SK-N-SH (cell line): ENCODE results near the gene ZMYND8. TPM values are rescaled to one million over a fixed set of nuclear protein-coding genes. Genes with fewer than 3 reads are reported as not detected.

ENCODE experiments used
- CTCF ChIA-PET: fragments of 300-600, 350-600 bp; formaldehyde crosslinking; extraction: SDS; loops from one replicate; lab custom pipeline; 2021; lab: Yijun Ruan, JAX
- POLR2A ChIA-PET: fragments of 350-600 bp; sonication (Branson Sonifier 250); formaldehyde crosslinking; extraction: SDS; loops from one replicate; lab custom pipeline; 2020; ENCODE audit warnings: antibody characterized with exemption, inconsistent platforms; lab: Yijun Ruan, JAX
- DNase-seq: peaks from one replicate; pipeline ENCODE4 v3.0.0; 2012
- H2AFZ ChIP-seq: fragments of 200-600 bp; sonication (generic); 2 replicates; pipeline ENCODE4 v1.8.1; 2016; ENCODE audit warnings: antibody characterized with exemption, mild to moderate bottlenecking, low read depth
- H3F3A ChIP-seq: fragments of 200-600 bp; sonication (generic); replicated peaks from 2 replicates; pipeline ENCODE3; 2016; ENCODE audit warnings: antibody characterized with exemption, mild to moderate bottlenecking; ENCODE audit not compliant: insufficient read depth
- H3K27ac ChIP-seq, 2 experiments: fragments of 200-500 bp in 1 of 2; fragments of 200-600 bp in 1 of 2; sonication (Bioruptor generic) in 1 of 2; sonication (generic), shearing (Covaris generic) in 1 of 2; 2 replicates each; pipeline versions ENCODE4 v1.5.1 to v1.6.1; 2014 to 2016; ENCODE audit warnings: low read depth in 2 of 2, inconsistent platforms in 1 of 2, low read length in 1 of 2, mild to moderate bottlenecking in 1 of 2, mixed read lengths in 1 of 2
- H3K27me3 ChIP-seq: fragments of 200-600 bp; sonication (generic), shearing (Covaris generic); 2 replicates; pipeline ENCODE4 v1.6.1; 2016; ENCODE audit warnings: mixed run types; ENCODE audit not compliant: insufficient read depth
- H3K36me3 ChIP-seq, 2 experiments: fragments of 200-500 bp in 1 of 2; fragments of 200-600 bp in 1 of 2; sonication (Bioruptor generic) in 1 of 2; sonication (generic) in 1 of 2; replicated peaks in 1 of 2; 2 replicates each; pipeline versions ENCODE3 to v1.5.1; 2014 to 2016; ENCODE audit warnings: low read length in 1 of 2, mild to moderate bottlenecking in 1 of 2; ENCODE audit not compliant: insufficient read depth in 2 of 2, control insufficient read depth in 1 of 2
- H3K4me1 ChIP-seq, 2 experiments: fragments of 200-500 bp in 1 of 2; fragments of 200-600 bp in 1 of 2; sonication (Bioruptor generic) in 1 of 2; sonication (generic), shearing (Covaris generic) in 1 of 2; 2 replicates each; pipeline versions ENCODE4 v1.5.1 to v1.6.1; 2014 to 2016; ENCODE audit warnings: low read depth in 1 of 2, low read length in 1 of 2, mixed run types in 1 of 2; ENCODE audit not compliant: insufficient read depth in 2 of 2, control insufficient read depth in 1 of 2
- H3K4me2 ChIP-seq: fragments of 200-600 bp; sonication (generic), shearing (Covaris generic); 2 replicates; pipeline ENCODE4 v1.6.1; 2017; ENCODE audit warnings: mixed run types
- H3K4me3 ChIP-seq, 2 experiments: fragments of 200-500 bp in 1 of 2; fragments of 200-600 bp in 1 of 2; sonication (Bioruptor generic) in 1 of 2; sonication (generic), shearing (Covaris generic) in 1 of 2; 2 replicates each; pipeline versions ENCODE4 v1.5.1 to v1.8.1; 2014 to 2016; ENCODE audit warnings: low read depth in 2 of 2, inconsistent platforms in 1 of 2, low read length in 1 of 2, mild to moderate bottlenecking in 1 of 2, mixed read lengths in 1 of 2, moderate library complexity in 1 of 2
- H3K79me2 ChIP-seq: fragments of 200-600 bp; sonication (generic); 2 replicates; pipeline ENCODE4 v1.8.1; 2017; ENCODE audit warnings: mild to moderate bottlenecking; ENCODE audit not compliant: insufficient read depth
- H3K9ac ChIP-seq: fragments of 200-600 bp; sonication (generic); 2 replicates; pipeline ENCODE4 v1.6.1; 2017; ENCODE audit warnings: mixed run types
- H3K9me2 ChIP-seq: fragments of 200-600 bp; sonication (generic); 2 replicates; pipeline ENCODE4 v1.6.1; 2017; ENCODE audit warnings: mixed run types
- H3K9me3 ChIP-seq: fragments of 200-600 bp; sonication (generic); 2 replicates; pipeline ENCODE4 v1.6.1; 2017; ENCODE audit warnings: mixed run types, mild to moderate bottlenecking, moderate library complexity
- H4K20me1 ChIP-seq: fragments of 200-600 bp; sonication (generic); 2 replicates; pipeline ENCODE4 v1.6.1; 2017; ENCODE audit warnings: mild to moderate bottlenecking, mixed run types; ENCODE audit not compliant: insufficient read depth
- CHD2 ChIP-seq: fragments of 150-350 bp; IDR thresholded peaks from 2 replicates; pipeline ENCODE4 v1.6.1; 2018; ENCODE audit warnings: low read length; ENCODE audit not compliant: partially characterized antibody
- EP300 ChIP-seq, 2 experiments: IDR thresholded peaks; 2 replicates each; pipeline versions ENCODE4 v1.4.0 to v1.6.1; 2012; ENCODE audit warnings: borderline replicate concordance in 1 of 2, low read depth in 1 of 2, low read length in 1 of 2
- FOSL2 ChIP-seq: IDR thresholded peaks from 2 replicates; pipeline ENCODE4 v1.4.0; 2012; ENCODE audit warnings: low read depth, mild to moderate bottlenecking, moderate library complexity, borderline replicate concordance
- FOXJ3 ChIP-seq: sonication (generic); formaldehyde crosslinking; IDR thresholded peaks from 2 replicates; pipeline ENCODE4 v1.5.1; 2020; ENCODE audit warnings: mild to moderate bottlenecking, missing genetic modification reagents
- NFIC ChIP-seq: IDR thresholded peaks from 2 replicates; pipeline ENCODE4 v1.4.0; 2012; ENCODE audit warnings: borderline replicate concordance
- NRF1 ChIP-seq: IDR thresholded peaks from 2 replicates; pipeline ENCODE4 v1.6.1; 2012; ENCODE audit warnings: low read depth, mild to moderate bottlenecking, low read length
- POLR2AphosphoS5 ChIP-seq: IDR thresholded peaks from 2 replicates; pipeline ENCODE4 v1.6.1; 2012; ENCODE audit warnings: low read depth, low read length
- RAD21 ChIP-seq: IDR thresholded peaks from 2 replicates; pipeline ENCODE4 v1.6.1; 2012; ENCODE audit warnings: mild to moderate bottlenecking, low read length
- RCOR1 ChIP-seq: fragments of 150-350 bp; IDR thresholded peaks from 2 replicates; pipeline ENCODE4 v1.6.1; 2017; ENCODE audit warnings: antibody characterized with exemption, low read length
- TAF1 ChIP-seq: IDR thresholded peaks from 2 replicates; pipeline ENCODE4 v1.6.1; 2012; ENCODE audit warnings: low read depth, mild to moderate bottlenecking, low read length, moderate library complexity, borderline replicate concordance
- TEAD4 ChIP-seq: IDR thresholded peaks from 2 replicates; pipeline ENCODE4 v1.4.0; 2012; ENCODE audit warnings: mild to moderate bottlenecking, borderline replicate concordance; ENCODE audit not compliant: insufficient read depth
- WGBS: methylation state at CpG from one replicate; pipeline ENCODE4 v1.1.6; 2017; ENCODE audit warnings: low lambda C conversion rate; 5-methylcytosine and 5-hydroxymethylcytosine counted together
- polyA plus RNA-seq, 3 experiments: library from polyadenylated mRNA; depleted of rRNA; stranded (reverse); fragments of >200 nt; gene quantifications; 2 replicates each; pipeline ENCODE4 v1.2.3, GENCODE V29; 2012
- TF ChIP-seq, protein P1 (sequence below): fragments of 150-350 bp; IDR thresholded peaks from 2 replicates; pipeline ENCODE4 v1.6.1; 2016; ENCODE audit warnings: mild to moderate bottlenecking, low read depth, low read length
- TF ChIP-seq, protein P2 (sequence below): fragments of 150-350 bp; IDR thresholded peaks from 2 replicates; pipeline ENCODE4 v1.6.1; 2017; ENCODE audit warnings: antibody characterized with exemption, low read length, low read depth, borderline replicate concordance
- TF ChIP-seq, protein P3 (sequence below): IDR thresholded peaks from 2 replicates; pipeline ENCODE4; 2012
- TF ChIP-seq, protein P4 (sequence below): fragments of 200-600 bp; sonication (generic); IDR thresholded peaks from 2 replicates; pipeline ENCODE4 v1.6.1; 2017; ENCODE audit warnings: antibody characterized with exemption, mild to moderate bottlenecking, moderate library complexity
- TF ChIP-seq, protein P5 (sequence below): IDR thresholded peaks from 2 replicates; pipeline ENCODE4 v1.6.1; 2012; ENCODE audit warnings: mild to moderate bottlenecking, low read depth, low read length, moderate library complexity

ZMYND8 gene
- polyA plus RNA-seq, 1 of the 3 experiments (the other 2 are of a cell fraction) = 25.3 TPM

DNA sequence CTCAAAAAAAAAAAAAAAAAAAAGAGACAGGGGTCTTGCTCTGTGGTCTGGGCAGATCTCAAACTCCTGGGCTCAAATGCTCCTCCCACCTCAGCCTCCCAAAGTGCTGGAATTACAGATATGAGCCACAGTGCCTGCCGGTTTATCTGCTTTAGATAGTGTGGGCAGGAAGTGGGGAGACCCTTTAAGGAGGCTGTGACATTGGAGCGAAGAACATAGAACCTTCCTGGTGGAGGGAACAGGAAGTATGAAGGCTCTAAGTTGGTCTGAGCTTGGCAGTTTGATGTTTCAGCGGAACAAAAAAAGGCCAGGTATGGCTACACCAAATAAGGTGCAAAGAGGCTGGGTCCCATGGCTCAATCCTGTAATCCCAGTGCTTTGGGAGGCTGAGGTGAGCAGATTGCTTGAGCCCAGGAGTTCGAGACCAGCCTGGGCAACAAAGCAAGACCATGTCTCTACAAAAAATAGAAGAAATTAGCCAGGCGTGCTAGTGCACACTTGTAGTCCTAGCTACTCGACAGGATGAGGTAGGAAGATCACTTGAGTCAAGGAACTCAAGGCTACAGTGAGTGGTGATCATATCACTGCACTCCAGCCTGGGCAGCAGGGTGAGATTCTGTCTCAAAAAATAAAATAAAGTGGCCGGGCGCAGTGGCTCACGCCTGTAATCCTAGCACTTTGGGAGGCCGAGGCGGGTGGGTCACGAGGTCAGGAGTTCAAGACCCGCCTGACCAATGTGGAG lies 8.7 kb upstream of the ZMYND8 start:
- H3K9me2 ChIP-seq = no peaks in the 10 kb centered on the region
- no peak overlapping the region for H3K9ac ChIP-seq
- CTCF ChIA-PET = interaction anchor here (0.6 to 1.8 kb wide), 3 partner anchors 19 to 92 kb away, joined by 4 to 10 read pairs (median 4); no protein-coding TSS in a partner anchor
- TF ChIP-seq CHD2 = no peak
- no peak for TF ChIP-seq TAF1
- TF ChIP-seq EP300 (IDR thresholded peaks at IDR 0.05; ENCODE audit: borderline replicate concordance in 1 of 2, low read depth in 1 of 2, low read length in 1 of 2) = no peak
- TF ChIP-seq NRF1 = no peak
- no peak for TF ChIP-seq RAD21
- TF ChIP-seq FOSL2 = no peak
- no peak for TF ChIP-seq TEAD4
- TF ChIP-seq, protein P1, sequence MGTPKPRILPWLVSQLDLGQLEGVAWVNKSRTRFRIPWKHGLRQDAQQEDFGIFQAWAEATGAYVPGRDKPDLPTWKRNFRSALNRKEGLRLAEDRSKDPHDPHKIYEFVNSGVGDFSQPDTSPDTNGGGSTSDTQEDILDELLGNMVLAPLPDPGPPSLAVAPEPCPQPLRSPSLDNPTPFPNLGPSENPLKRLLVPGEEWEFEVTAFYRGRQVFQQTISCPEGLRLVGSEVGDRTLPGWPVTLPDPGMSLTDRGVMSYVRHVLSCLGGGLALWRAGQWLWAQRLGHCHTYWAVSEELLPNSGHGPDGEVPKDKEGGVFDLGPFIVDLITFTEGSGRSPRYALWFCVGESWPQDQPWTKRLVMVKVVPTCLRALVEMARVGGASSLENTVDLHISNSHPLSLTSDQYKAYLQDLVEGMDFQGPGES = no peak
- no peak for TF ChIP-seq NFIC
- TF ChIP-seq, protein P2, sequence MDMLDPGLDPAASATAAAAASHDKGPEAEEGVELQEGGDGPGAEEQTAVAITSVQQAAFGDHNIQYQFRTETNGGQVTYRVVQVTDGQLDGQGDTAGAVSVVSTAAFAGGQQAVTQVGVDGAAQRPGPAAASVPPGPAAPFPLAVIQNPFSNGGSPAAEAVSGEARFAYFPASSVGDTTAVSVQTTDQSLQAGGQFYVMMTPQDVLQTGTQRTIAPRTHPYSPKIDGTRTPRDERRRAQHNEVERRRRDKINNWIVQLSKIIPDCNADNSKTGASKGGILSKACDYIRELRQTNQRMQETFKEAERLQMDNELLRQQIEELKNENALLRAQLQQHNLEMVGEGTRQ = no peak
- TF ChIP-seq, all 33 proteins: peak for 0
- Histone ChIP-seq H3K36me3 (no peaks in the 10 kb centered on the region), H2AFZ (no peak overlapping the region), H4K20me1 (no peaks in the 10 kb centered on the region), H3K27me3 (no peaks in the 10 kb centered on the region), H3K4me2 (no peak overlapping the region), H3K27ac (no peak overlapping the region), H3K4me3 (no peak overlapping the region), H3F3A (peaks cover 20% of the 10 kb centered on the region), H3K4me1 (peaks cover 13 to 14% of the 10 kb centered on the region in 2 experiments), H3K79me2 (no peaks in the 10 kb centered on the region), H3K9me3 (no peaks in the 10 kb centered on the region)
- POLR2A ChIA-PET = no interaction called here
- 98% methylated on average over 13 of the region's 13 CpGs for WGBS
- DNase-seq = no peak

DNA sequence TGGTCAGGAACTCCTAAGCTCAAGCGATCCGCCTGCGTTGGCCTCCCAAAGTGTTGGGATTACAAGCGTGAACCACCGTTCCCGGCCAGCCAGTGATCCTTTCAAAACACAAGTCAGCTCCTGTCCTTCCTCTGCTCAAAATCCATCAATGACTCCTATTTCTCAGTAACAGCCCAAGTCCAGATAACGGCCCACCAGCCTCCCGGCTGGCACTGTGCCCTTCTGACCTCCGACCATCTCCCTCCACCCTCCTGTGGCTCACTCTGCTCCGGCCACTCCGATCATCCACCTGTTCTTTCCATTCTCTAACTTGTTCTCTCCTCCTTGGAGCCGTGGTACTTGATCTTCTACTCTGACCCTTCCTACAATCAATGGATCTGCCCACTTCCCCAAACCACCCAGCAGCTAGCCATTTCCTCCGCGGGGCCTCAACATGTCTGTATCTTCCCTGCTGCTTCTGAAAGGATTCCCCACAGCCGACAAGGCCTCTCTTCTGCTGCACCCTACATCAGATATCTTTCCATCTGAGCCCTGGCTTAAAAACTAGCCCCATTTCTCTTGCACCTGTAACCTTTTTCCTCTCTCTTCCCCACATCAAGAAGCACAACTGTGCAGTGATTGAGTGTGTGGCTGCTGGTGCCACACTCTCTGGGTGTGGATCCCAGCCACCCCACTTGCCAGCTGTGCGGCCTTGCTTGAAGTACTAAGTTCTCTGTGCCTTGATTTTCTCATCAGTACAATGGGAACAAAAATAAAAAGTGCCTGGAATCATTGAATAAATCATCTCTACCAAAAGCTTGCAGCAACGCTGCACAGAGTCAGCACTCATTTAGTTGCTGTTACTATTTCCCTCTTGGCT lies 6.1 kb upstream of the ZMYND8 start:
- H3K9me2 ChIP-seq = no peaks in the 10 kb centered on the region
- DNase-seq = no peak
- H3K36me3 ChIP-seq = no peaks in the 10 kb centered on the region
- H3K4me1 ChIP-seq = peaks cover 38 to 40% of the 10 kb centered on the region in 2 experiments
- H3K4me3 ChIP-seq = no peak overlapping the region
- H3K9me3 ChIP-seq = no peaks in the 10 kb centered on the region
- H3K4me2 ChIP-seq = no peak overlapping the region
- POLR2A ChIA-PET = no interaction called here
- WGBS = 97% methylated on average over 17 of the region's 17 CpGs
- no peak overlapping the region for H3K9ac ChIP-seq
- CTCF ChIA-PET = interaction anchor here (0.5 to 13.1 kb wide), 5 partner anchors 21 to 166 kb away, joined by 3 to 99 read pairs (median 7); no protein-coding TSS in a partner anchor
- no peaks in the 10 kb centered on the region for H4K20me1 ChIP-seq
- H3K27ac ChIP-seq = no peak overlapping the region
- H3K79me2 ChIP-seq = no peaks in the 10 kb centered on the region
- no peaks in the 10 kb centered on the region for H3K27me3 ChIP-seq
- no peak overlapping the region for H2AFZ ChIP-seq
- H3F3A ChIP-seq = peaks cover 43% of the 10 kb centered on the region
- TF ChIP-seq, protein P3, sequence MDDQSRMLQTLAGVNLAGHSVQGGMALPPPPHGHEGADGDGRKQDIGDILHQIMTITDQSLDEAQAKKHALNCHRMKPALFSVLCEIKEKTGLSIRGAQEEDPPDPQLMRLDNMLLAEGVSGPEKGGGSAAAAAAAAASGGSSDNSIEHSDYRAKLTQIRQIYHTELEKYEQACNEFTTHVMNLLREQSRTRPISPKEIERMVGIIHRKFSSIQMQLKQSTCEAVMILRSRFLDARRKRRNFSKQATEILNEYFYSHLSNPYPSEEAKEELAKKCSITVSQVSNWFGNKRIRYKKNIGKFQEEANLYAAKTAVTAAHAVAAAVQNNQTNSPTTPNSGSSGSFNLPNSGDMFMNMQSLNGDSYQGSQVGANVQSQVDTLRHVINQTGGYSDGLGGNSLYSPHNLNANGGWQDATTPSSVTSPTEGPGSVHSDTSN = no peak
- TF ChIP-seq FOXJ3 (no peak), FOSL2 (no peak), RCOR1 (no peak), POLR2AphosphoS5 (no peak)
- TF ChIP-seq, protein P4, sequence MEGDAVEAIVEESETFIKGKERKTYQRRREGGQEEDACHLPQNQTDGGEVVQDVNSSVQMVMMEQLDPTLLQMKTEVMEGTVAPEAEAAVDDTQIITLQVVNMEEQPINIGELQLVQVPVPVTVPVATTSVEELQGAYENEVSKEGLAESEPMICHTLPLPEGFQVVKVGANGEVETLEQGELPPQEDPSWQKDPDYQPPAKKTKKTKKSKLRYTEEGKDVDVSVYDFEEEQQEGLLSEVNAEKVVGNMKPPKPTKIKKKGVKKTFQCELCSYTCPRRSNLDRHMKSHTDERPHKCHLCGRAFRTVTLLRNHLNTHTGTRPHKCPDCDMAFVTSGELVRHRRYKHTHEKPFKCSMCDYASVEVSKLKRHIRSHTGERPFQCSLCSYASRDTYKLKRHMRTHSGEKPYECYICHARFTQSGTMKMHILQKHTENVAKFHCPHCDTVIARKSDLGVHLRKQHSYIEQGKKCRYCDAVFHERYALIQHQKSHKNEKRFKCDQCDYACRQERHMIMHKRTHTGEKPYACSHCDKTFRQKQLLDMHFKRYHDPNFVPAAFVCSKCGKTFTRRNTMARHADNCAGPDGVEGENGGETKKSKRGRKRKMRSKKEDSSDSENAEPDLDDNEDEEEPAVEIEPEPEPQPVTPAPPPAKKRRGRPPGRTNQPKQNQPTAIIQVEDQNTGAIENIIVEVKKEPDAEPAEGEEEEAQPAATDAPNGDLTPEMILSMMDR = no peak
- TF ChIP-seq, protein P5, sequence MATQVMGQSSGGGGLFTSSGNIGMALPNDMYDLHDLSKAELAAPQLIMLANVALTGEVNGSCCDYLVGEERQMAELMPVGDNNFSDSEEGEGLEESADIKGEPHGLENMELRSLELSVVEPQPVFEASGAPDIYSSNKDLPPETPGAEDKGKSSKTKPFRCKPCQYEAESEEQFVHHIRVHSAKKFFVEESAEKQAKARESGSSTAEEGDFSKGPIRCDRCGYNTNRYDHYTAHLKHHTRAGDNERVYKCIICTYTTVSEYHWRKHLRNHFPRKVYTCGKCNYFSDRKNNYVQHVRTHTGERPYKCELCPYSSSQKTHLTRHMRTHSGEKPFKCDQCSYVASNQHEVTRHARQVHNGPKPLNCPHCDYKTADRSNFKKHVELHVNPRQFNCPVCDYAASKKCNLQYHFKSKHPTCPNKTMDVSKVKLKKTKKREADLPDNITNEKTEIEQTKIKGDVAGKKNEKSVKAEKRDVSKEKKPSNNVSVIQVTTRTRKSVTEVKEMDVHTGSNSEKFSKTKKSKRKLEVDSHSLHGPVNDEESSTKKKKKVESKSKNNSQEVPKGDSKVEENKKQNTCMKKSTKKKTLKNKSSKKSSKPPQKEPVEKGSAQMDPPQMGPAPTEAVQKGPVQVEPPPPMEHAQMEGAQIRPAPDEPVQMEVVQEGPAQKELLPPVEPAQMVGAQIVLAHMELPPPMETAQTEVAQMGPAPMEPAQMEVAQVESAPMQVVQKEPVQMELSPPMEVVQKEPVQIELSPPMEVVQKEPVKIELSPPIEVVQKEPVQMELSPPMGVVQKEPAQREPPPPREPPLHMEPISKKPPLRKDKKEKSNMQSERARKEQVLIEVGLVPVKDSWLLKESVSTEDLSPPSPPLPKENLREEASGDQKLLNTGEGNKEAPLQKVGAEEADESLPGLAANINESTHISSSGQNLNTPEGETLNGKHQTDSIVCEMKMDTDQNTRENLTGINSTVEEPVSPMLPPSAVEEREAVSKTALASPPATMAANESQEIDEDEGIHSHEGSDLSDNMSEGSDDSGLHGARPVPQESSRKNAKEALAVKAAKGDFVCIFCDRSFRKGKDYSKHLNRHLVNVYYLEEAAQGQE = no peak
